ENCODE data around the gene PITPNB. TPM values are rescaled to one million over a fixed set of nuclear protein-coding genes. Genes with fewer than 3 reads are reported as not detected.

The PITPNB gene
- total RNA-seq, 3 donors from 2014 or later = 42.5 to 130 (median 47.4) TPM

GRCh38 chr22:27815826-27816530, 103.1 kb downstream of the PITPNB start:
- Histone ChIP-seq H3K9me3 (no peaks in the 10 kb centered on the region), H3K36me3 (ENCODE audit: low read depth) (no peaks in the 10 kb centered on the region), H3K4me1 (ENCODE audit: low read depth) (no peaks in the 10 kb centered on the region), H3K4me3 (no peak overlapping the region)
- intact Hi-C loops (cut with DNase I, micrococcal nuclease) = no loop called here
- DNase-seq (no peak), ATAC-seq (no peak)
- TF ChIP-seq CTCF (IDR thresholded peaks at IDR 0.05) = no peak

- Histone ChIP-seq H3K4me1 (ENCODE audit: low read depth) (peaks cover 4% of the 10 kb centered on the region), H3K36me3 (ENCODE audit: low read depth) (no peaks in the 10 kb centered on the region), H3K4me3 (no peak overlapping the region), H3K9me3 (no peaks in the 10 kb centered on the region)
- DNase-seq (no peak), ATAC-seq (no peak)
- intact Hi-C loops (cut with DNase I, micrococcal nuclease) = no loop called here
- no peak for TF ChIP-seq CTCF (IDR thresholded peaks at IDR 0.05)
Observed at GRCh38 chr22:27814993-27815392, 104.1 kb downstream of the PITPNB start.

GRCh38 chr22:27811778-27812177, 107.3 kb downstream of the PITPNB start:
- ATAC-seq = no peak
- no peak for TF ChIP-seq CTCF (IDR thresholded peaks at IDR 0.05)
- Histone ChIP-seq H3K9me3 (no peaks in the 10 kb centered on the region), H3K36me3 (ENCODE audit: low read depth) (no peaks in the 10 kb centered on the region), H3K4me1 (ENCODE audit: low read depth) (peaks cover 4% of the 10 kb centered on the region), H3K4me3 (no peak overlapping the region)
- intact Hi-C loops (cut with DNase I, micrococcal nuclease) = no loop called here
- no peak for DNase-seq

- intact Hi-C loops (cut with DNase I, micrococcal nuclease) = no loop called here
- Histone ChIP-seq H3K4me3 (no peak overlapping the region), H3K36me3 (ENCODE audit: low read depth) (no peaks in the 10 kb centered on the region), H3K9me3 (no peaks in the 10 kb centered on the region), H3K4me1 (ENCODE audit: low read depth) (peaks cover 4% of the 10 kb centered on the region)
- DNase-seq (peak in 2 of 3 donors; percentile 26 to 53), ATAC-seq (peak; percentile 65)
- TF ChIP-seq CTCF (IDR thresholded peaks at IDR 0.05) = no peak
Observed at GRCh38 chr22:27810609-27811151, 108.4 kb downstream of the PITPNB start.

GRCh38 chr22:27809700-27810608, 109.1 kb downstream of the PITPNB start:
- H3K4me1 ChIP-seq (ENCODE audit: low read depth) = peaks cover 4% of the 10 kb centered on the region
- DNase-seq (no peak), ATAC-seq (no peak)
- H3K36me3 ChIP-seq (ENCODE audit: low read depth) = no peaks in the 10 kb centered on the region
- H3K4me3 ChIP-seq = no peak overlapping the region
- intact Hi-C loops (cut with DNase I, micrococcal nuclease) = loop anchor here in 1 of 2 donors (10.0 kb wide), 1 partner anchor 1055 kb away; no protein-coding TSS in a partner anchor
- no peak for TF ChIP-seq CTCF (IDR thresholded peaks at IDR 0.05)
- no peaks in the 10 kb centered on the region for H3K9me3 ChIP-seq

Measured in mucosa of descending colon (tissue), 3 donors.